HCT116 (cell line): ENCODE results near the gene CPEB1. TPM values are rescaled to one million over a fixed set of nuclear protein-coding genes. Genes with fewer than 3 reads are reported as not detected.

Experiments
- ATAC-seq: fragments of 200-7000 bp; cut with Tn5 transposase; 2 replicates; pipeline ENCODE4 v1.9.1; 2020; ENCODE audit warnings: mild to moderate bottlenecking, moderate library complexity
- BruUV-seq: library from RNA; stranded (reverse); fragments of 400-500 nt; replicated peaks from 2 replicates; lab custom pipeline; 2021; lab: Mats Ljungman, UMichigan
- CTCF ChIA-PET: fragments of 300-600 bp; sonication (Branson Sonifier 250); formaldehyde crosslinking; loops from one replicate; lab custom pipeline; 2021; ENCODE audit warnings: antibody characterized with exemption; lab: Charles Lee
- POLR2A ChIA-PET: fragments of 300-600, 350-600 bp; sonication (Branson Sonifier 250); formaldehyde crosslinking; loops from one replicate; lab custom pipeline; 2021; ENCODE audit warnings: antibody characterized with exemption; lab: Charles Lee
- RAD21 ChIA-PET, 2 experiments: fragments of 300-600 bp; sonication (Branson Sonifier 250); formaldehyde crosslinking; loops; one replicate each; lab custom pipeline; 2023; ENCODE audit warnings: low total read pairs in 2 of 2; ENCODE audit not compliant: uncharacterized antibody in 2 of 2, unreplicated experiment in 2 of 2, low non-redundant PET in 1 of 2; lab: Charles Lee
- DNase-seq: peaks from one replicate; pipeline ENCODE4 v3.0.0-alpha.2; 2010; ENCODE audit warnings: low read depth, low spot score
- H2AFZ ChIP-seq: fragments of 200-600 bp; shearing (Covaris generic), sonication (generic); 2 replicates; pipeline ENCODE4 v1.6.1; 2017; ENCODE audit warnings: low read depth, mixed run types, mixed read lengths, antibody characterized with exemption, low read length; ENCODE audit not compliant: poor library complexity, severe bottlenecking
- H3K27ac ChIP-seq: 2 replicates; pipeline ENCODE4 v1.5.1; 2012; ENCODE audit warnings: low read depth, low read length
- H3K27me3 ChIP-seq: fragments of 200-600 bp; sonication (generic); 2 replicates; pipeline ENCODE4 v1.6.1; 2016; ENCODE audit warnings: mixed run types, low read length, mixed read lengths; ENCODE audit not compliant: insufficient read depth
- H3K36me3 ChIP-seq, 2 experiments: fragments of 200-500 bp in 1 of 2; fragments of 200-600 bp in 1 of 2; sonication (Bioruptor generic) in 1 of 2; sonication (generic) in 1 of 2; 2 replicates each; pipeline versions ENCODE4 v1.5.1 to v1.6.1; 2014 to 2016; ENCODE audit warnings: low read length in 2 of 2, inconsistent platforms in 1 of 2, mixed read lengths in 1 of 2, mixed run types in 1 of 2; ENCODE audit not compliant: insufficient read depth in 2 of 2, control insufficient read depth in 1 of 2
- H3K4me1 ChIP-seq, 2 experiments: fragments of 200-600 bp in 1 of 2; sonication (generic) in 1 of 2; 2 replicates each; pipeline versions ENCODE4 v1.5.1 to v1.6.1; 2012 to 2017; ENCODE audit warnings: low read length in 2 of 2, inconsistent platforms in 1 of 2, mild to moderate bottlenecking in 1 of 2, mixed read lengths in 1 of 2, mixed run types in 1 of 2, moderate library complexity in 1 of 2; ENCODE audit not compliant: insufficient read depth in 2 of 2, control insufficient read depth in 1 of 2
- H3K4me2 ChIP-seq: fragments of 200-600 bp; sonication (generic); 2 replicates; pipeline ENCODE4 v1.6.1; 2017; ENCODE audit warnings: mixed run types, low read length, mixed read lengths
- H3K4me3 ChIP-seq, 2 experiments: fragments of 200-600 bp in 1 of 2; sonication (generic) in 1 of 2; replicated peaks in 1 of 2; 2 replicates each; pipeline ENCODE4 v1.5.1; 2011 to 2016; ENCODE audit warnings: low read length in 2 of 2, control low read depth in 1 of 2, low read depth in 1 of 2, mild to moderate bottlenecking in 1 of 2, mixed read lengths in 1 of 2, mixed run types in 1 of 2
- H3K79me2 ChIP-seq: fragments of 200-600 bp; sonication (generic); 2 replicates; pipeline ENCODE4 v1.6.1; 2017; ENCODE audit warnings: mild to moderate bottlenecking, mixed run types, low read length, moderate library complexity, mixed read lengths; ENCODE audit not compliant: insufficient read depth
- H3K9ac ChIP-seq: fragments of 200-600 bp; sonication (generic); 2 replicates; pipeline ENCODE4 v1.6.1; 2016; ENCODE audit warnings: low read length, mixed read lengths
- H3K9me2 ChIP-seq: fragments of 200-600 bp; sonication (generic), shearing (Covaris generic); 2 replicates; pipeline ENCODE4 v1.6.1; 2017; ENCODE audit warnings: mixed run types, mild to moderate bottlenecking, moderate library complexity; ENCODE audit not compliant: insufficient read depth
- H3K9me3 ChIP-seq, 2 experiments: fragments of 200-500 bp in 1 of 2; fragments of 200-600 bp in 1 of 2; sonication (Bioruptor generic) in 1 of 2; sonication (generic) in 1 of 2; 2 replicates each; pipeline ENCODE4 v1.6.1; 2014 to 2017; ENCODE audit warnings: low read length in 2 of 2, mixed read lengths in 2 of 2, inconsistent platforms in 1 of 2, low read depth in 1 of 2, mild to moderate bottlenecking in 1 of 2, mixed run types in 1 of 2, moderate library complexity in 1 of 2; ENCODE audit not compliant: control insufficient read depth in 1 of 2, insufficient read depth in 1 of 2
- H4K20me1 ChIP-seq: fragments of 200-600 bp; sonication (generic), shearing (Covaris generic); 2 replicates; pipeline ENCODE4 v1.6.1; 2017; ENCODE audit warnings: mixed run types, mild to moderate bottlenecking, moderate library complexity; ENCODE audit not compliant: insufficient read depth
- CBX3 ChIP-seq: IDR thresholded peaks from 2 replicates; pipeline ENCODE4 v1.6.1; 2012; ENCODE audit warnings: low read depth
- EGR1 ChIP-seq: IDR thresholded peaks from 2 replicates; pipeline ENCODE4 v1.6.1; 2012; ENCODE audit warnings: low read depth
- EZH2 ChIP-seq: fragments of 200-600 bp; sonication (generic); IDR thresholded peaks from 2 replicates; pipeline ENCODE4 v1.6.1; 2017; ENCODE audit warnings: antibody characterized with exemption, mixed run types
- EZH2phosphoT487 ChIP-seq: fragments of 200-600 bp; IDR thresholded peaks from 2 replicates; pipeline ENCODE4 v1.6.1; 2018; ENCODE audit warnings: antibody characterized with exemption, borderline replicate concordance
- JUND ChIP-seq: IDR thresholded peaks from 2 replicates; pipeline ENCODE4 v1.6.1; 2012
- POLR2A ChIP-seq: IDR thresholded peaks from 2 replicates; pipeline ENCODE4 v1.7.0; 2011; ENCODE audit warnings: borderline replicate concordance; ENCODE audit not compliant: insufficient read depth, insufficient read length; ENCODE audit errors: extremely low read depth
- POLR2AphosphoS5 ChIP-seq: IDR thresholded peaks from 2 replicates; pipeline ENCODE4 v1.6.1; 2011; ENCODE audit warnings: mild to moderate bottlenecking, low read depth, low read length, moderate library complexity
- RAD21 ChIP-seq: IDR thresholded peaks from 2 replicates; pipeline ENCODE4 v1.6.1; 2012; ENCODE audit warnings: low read depth, mild to moderate bottlenecking
- SP1 ChIP-seq: IDR thresholded peaks from 2 replicates; pipeline ENCODE4 v1.6.1; 2012; ENCODE audit warnings: low read depth
- intact Hi-C: fragments of 100-400 bp; cut with micrococcal nuclease; formaldehyde crosslinking; loops from 2 replicates; pipeline ENCODE4 v1.10.0; 2022
- total RNA-seq: library from RNA; stranded (reverse); gene quantifications from one replicate; pipeline ENCODE4 v1.2.1, GENCODE V29; 2021; ENCODE audit not compliant: unreplicated experiment
- TF ChIP-seq, protein P1 (sequence below): IDR thresholded peaks from 2 replicates; pipeline ENCODE4 v1.6.1; 2012
- TF ChIP-seq, protein P2 (sequence below): IDR thresholded peaks from 2 replicates; pipeline ENCODE4 v1.6.1; 2011; ENCODE audit warnings: mild to moderate bottlenecking, low read length, moderate library complexity; ENCODE audit not compliant: insufficient replicate concordance; ENCODE audit errors: extremely low read depth
- TF ChIP-seq, protein P3 (sequence below), 3 experiments: fragments of 200-600 bp in 1 of 3; sonication (generic) in 1 of 3; IDR thresholded peaks in 2 of 3; conservative IDR thresholded peaks in 1 of 3; 2 replicates each; pipeline ENCODE4 v1.5.1; 2012 to 2017; ENCODE audit warnings: low read depth in 2 of 3, low read length in 2 of 3, antibody characterized with exemption in 1 of 3, borderline replicate concordance in 1 of 3, control low read depth in 1 of 3, mild to moderate bottlenecking in 1 of 3, mixed read lengths in 1 of 3, mixed run types in 1 of 3, moderate library complexity in 1 of 3; ENCODE audit not compliant: insufficient read depth in 1 of 3

CPEB1 gene
- total RNA-seq, 1 experiment from 2014 or later, result not detected

- TF ChIP-seq RAD21 (no peak), POLR2A (no peak), POLR2AphosphoS5 (no peak), EGR1 (no peak), EZH2phosphoT487 (no peak), SP1 (no peak), CBX3 (no peak), EZH2 (no peak), JUND (no peak)
- TF ChIP-seq, protein P1, sequence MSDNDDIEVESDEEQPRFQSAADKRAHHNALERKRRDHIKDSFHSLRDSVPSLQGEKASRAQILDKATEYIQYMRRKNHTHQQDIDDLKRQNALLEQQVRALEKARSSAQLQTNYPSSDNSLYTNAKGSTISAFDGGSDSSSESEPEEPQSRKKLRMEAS, result no peak
- TF ChIP-seq, protein P2, sequence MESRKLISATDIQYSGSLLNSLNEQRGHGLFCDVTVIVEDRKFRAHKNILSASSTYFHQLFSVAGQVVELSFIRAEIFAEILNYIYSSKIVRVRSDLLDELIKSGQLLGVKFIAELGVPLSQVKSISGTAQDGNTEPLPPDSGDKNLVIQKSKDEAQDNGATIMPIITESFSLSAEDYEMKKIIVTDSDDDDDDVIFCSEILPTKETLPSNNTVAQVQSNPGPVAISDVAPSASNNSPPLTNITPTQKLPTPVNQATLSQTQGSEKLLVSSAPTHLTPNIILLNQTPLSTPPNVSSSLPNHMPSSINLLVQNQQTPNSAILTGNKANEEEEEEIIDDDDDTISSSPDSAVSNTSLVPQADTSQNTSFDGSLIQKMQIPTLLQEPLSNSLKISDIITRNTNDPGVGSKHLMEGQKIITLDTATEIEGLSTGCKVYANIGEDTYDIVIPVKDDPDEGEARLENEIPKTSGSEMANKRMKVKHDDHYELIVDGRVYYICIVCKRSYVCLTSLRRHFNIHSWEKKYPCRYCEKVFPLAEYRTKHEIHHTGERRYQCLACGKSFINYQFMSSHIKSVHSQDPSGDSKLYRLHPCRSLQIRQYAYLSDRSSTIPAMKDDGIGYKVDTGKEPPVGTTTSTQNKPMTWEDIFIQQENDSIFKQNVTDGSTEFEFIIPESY, result no peak
- TF ChIP-seq, protein P3, sequence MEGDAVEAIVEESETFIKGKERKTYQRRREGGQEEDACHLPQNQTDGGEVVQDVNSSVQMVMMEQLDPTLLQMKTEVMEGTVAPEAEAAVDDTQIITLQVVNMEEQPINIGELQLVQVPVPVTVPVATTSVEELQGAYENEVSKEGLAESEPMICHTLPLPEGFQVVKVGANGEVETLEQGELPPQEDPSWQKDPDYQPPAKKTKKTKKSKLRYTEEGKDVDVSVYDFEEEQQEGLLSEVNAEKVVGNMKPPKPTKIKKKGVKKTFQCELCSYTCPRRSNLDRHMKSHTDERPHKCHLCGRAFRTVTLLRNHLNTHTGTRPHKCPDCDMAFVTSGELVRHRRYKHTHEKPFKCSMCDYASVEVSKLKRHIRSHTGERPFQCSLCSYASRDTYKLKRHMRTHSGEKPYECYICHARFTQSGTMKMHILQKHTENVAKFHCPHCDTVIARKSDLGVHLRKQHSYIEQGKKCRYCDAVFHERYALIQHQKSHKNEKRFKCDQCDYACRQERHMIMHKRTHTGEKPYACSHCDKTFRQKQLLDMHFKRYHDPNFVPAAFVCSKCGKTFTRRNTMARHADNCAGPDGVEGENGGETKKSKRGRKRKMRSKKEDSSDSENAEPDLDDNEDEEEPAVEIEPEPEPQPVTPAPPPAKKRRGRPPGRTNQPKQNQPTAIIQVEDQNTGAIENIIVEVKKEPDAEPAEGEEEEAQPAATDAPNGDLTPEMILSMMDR (IDR thresholded peaks at IDR 0.05 in 2 of 3, conservative IDR thresholded peaks at IDR 0.05 in 1 of 3; ENCODE audit: borderline replicate concordance in 1 of 3, insufficient read depth in 1 of 3, low read depth in 2 of 3, low read length in 2 of 3), result no peak
- RAD21 ChIA-PET, result no interaction called here
- no peaks in the 10 kb centered on the region for H3K79me2 ChIP-seq
- no peaks in the 10 kb centered on the region for H3K4me1 ChIP-seq
- ATAC-seq (no peak), DNase-seq (no peak)
- no peaks in the 10 kb centered on the region for H3K9me2 ChIP-seq
- no peak overlapping the region for H2AFZ ChIP-seq
- H3K9ac ChIP-seq, result no peak overlapping the region
- H3K27ac ChIP-seq, result no peak overlapping the region
- H3K4me3 ChIP-seq, result no peak overlapping the region
- intact Hi-C loops, result no loop called here
- POLR2A ChIA-PET, result no interaction called here
- CTCF ChIA-PET, result no interaction called here
- H3K9me3 ChIP-seq, result no peaks in the 10 kb centered on the region
- no peaks in the 10 kb centered on the region for H3K36me3 ChIP-seq
- BruUV-seq, result no TSS peak
- H4K20me1 ChIP-seq, result no peaks in the 10 kb centered on the region
- H3K4me2 ChIP-seq, result no peak overlapping the region
- peaks cover 10% of the 10 kb centered on the region; the same call in 1 of the 2 replicates for H3K27me3 ChIP-seq
These were observed 71.8 kb downstream of the CPEB1 start for GRCh38 chr15:82575335-82575734.
